Ovary (tissue), 9 donors: ENCODE data around the gene SNX10. TPM values are rescaled to one million over a fixed set of nuclear protein-coding genes. Genes with fewer than 3 reads are reported as not detected.

ENCODE experiments used
- DNase-seq, 5 donors: peaks; one replicate each; pipeline ENCODE4 v3.0.0-alpha.2; 2019 to 2020
- H3K27ac ChIP-seq, 2 donors: fragments of 200-600 bp; one replicate each; pipeline versions ENCODE4 v1.5.1 to v1.8.0; 2019 to 2022
- H3K27me3 ChIP-seq: fragments of 200-600 bp; one replicate; pipeline ENCODE4 v1.8.0; 2022
- H3K36me3 ChIP-seq: fragments of 200-600 bp; sonication (generic); one replicate; pipeline ENCODE4 v1.5.1; 2019
- H3K4me1 ChIP-seq: one replicate; pipeline ENCODE4 v1.8.1; 2013; ENCODE audit warnings: mild to moderate bottlenecking, moderate library complexity; ENCODE audit not compliant: insufficient read depth
- H3K4me3 ChIP-seq: fragments of 200-600 bp; sonication (generic); one replicate; pipeline ENCODE4 v1.5.1; 2017
- H3K9me3 ChIP-seq, 2 donors: fragments of 200-600 bp in 1 of 2; sonication (generic) in 1 of 2; one replicate each; pipeline versions ENCODE4 v1.5.1 to v1.8.1; 2013 to 2019; ENCODE audit warnings: mild to moderate bottlenecking in 1 of 2, moderate library complexity in 1 of 2
- CTCF ChIP-seq, 3 donors: fragments of 450-650 bp in 2 of 3; fragments of 200-600 bp in 1 of 3; IDR thresholded peaks; one replicate each; pipeline versions ENCODE4 v1.5.1 to v1.8.0; 2016 to 2022; ENCODE audit warnings: antibody characterized with exemption in 3 of 3, mild to moderate bottlenecking in 1 of 3
- EP300 ChIP-seq: sonication (generic); formaldehyde crosslinking; IDR thresholded peaks from one replicate; pipeline ENCODE4 v1.6.1; 2017; ENCODE audit warnings: antibody characterized with exemption
- POLR2A ChIP-seq: fragments of 450-650 bp; IDR thresholded peaks from one replicate; pipeline ENCODE4 v1.6.1; 2017; ENCODE audit warnings: antibody characterized with exemption, mild to moderate bottlenecking, moderate library complexity
- WGBS, 3 donors: extraction: QIAGEN DNeasy Blood & Tissue Kit in 1 of 3; methylation state at CpG; one replicate each; pipeline versions ENCODE4 v1.1.5 to v1.1.7; 2013 to 2017; 5-methylcytosine and 5-hydroxymethylcytosine counted together
- intact Hi-C, 4 donors: fragments of 100-400 bp; cut with DNase I; formaldehyde crosslinking; loops; one replicate each; pipeline versions ENCODE4 v1.11.0 to v1.15.1; 2022 to 2023
- polyA plus RNA-seq, 2 donors: library from polyadenylated mRNA; stranded (reverse); fragments of 200-250 nt in 1 of 2; fragments of 350-450 nt in 1 of 2; fragmentation: Illumina TruSeq in 1 of 2; extraction: RNeasy Lipid Tissue Mini Kit (QIAGEN cat#74804) in 1 of 2; gene quantifications; one replicate each; pipeline ENCODE4 v1.2.3, GENCODE V29; 2013 to 2014
- total RNA-seq, 7 donors: library from RNA; depleted of rRNA in 2 of 7; stranded (reverse); fragments of >200 nt in 2 of 7; fragmentation: NEBNext Ultra II Directional in 3 of 7; extraction: Animal tissue kit (Norgen Biotek cat#: 25700) in 3 of 7; gene quantifications; one replicate each; pipeline versions ENCODE4 v1.1.0 to v1.2.4, GENCODE V29; 2016 to 2023
- donor health status: DM: no; HTN: no; CAD: no; lungs with moderate emphysema.
- donor health status: DM: no; HTN: no; CAD: no.
- donor health status: Bipolar disorder and iron deficiency.
- donor health status: DM: yes; HTN: yes; CAD: no.
- donor health status: DM: no; HTN: no; CAD: no.
- donor health status: DM: yes; HTN: yes; CAD: no.

The SNX10 gene
- total and polyA plus RNA-seq, 9 donors: 1.1 to 6.4 (median 2.0) TPM

DNA sequence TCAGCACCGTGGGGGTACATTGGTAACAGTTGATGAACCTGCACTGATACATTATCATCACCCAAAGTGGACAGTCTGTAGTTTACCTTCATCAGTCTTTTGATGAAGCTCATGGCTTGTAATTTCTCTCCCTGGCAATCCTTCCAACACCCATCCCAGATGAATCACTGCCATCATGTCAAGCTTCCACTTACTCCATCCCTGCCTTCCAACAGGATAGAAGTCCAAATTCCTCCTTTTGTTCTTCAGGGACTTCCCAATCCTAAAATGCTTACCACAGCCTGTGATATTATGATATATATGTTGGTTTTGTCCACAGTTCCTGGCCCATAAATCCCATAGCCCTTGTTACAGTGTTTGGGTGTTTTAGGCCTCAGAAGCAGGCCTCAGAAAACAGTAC, 16.1 kb downstream of the SNX10 start:
- Histone ChIP-seq H3K9me3 (no peaks in the 10 kb centered on the region), H3K4me3 (no peak overlapping the region), H3K4me1 (no peaks in the 10 kb centered on the region), H3K27me3 (no peaks in the 10 kb centered on the region), H3K36me3 (no peaks in the 10 kb centered on the region), H3K27ac (no peak overlapping the region)
- intact Hi-C loops: no loop called here
- no peak for TF ChIP-seq CTCF (IDR thresholded peaks at IDR 0.05)
- no peak for TF ChIP-seq POLR2A
- TF ChIP-seq EP300: no peak
- DNase-seq: no peak
- WGBS, 3 donors: 84 to 94% (median 86%) methylated on average over 1 of the region's 1 CpG

DNA sequence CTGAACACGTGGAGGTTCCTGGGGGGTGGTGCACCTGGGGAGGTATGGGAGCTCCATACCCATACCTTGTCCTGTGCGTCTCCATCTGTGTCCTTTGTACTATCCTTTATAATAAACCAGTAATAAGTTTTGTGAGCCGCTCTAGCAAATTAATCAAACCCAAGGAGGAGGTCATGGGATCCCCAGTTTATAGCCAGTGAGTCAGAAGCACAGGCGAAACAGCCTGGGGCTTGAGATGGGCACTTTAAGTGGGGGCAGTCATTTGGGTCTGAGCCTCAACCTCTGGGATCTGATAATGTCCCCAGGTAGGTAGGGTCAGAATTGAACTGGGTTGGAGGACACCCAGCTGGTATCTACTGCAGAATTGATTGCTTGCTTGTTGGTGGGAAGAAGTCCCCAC, 16.9 kb downstream of the SNX10 start:
- TF ChIP-seq POLR2A (no peak), EP300 (no peak), CTCF (IDR thresholded peaks at IDR 0.05) (no peak)
- Histone ChIP-seq H3K36me3 (no peaks in the 10 kb centered on the region), H3K4me3 (no peak overlapping the region), H3K27ac (no peak overlapping the region), H3K9me3 (no peaks in the 10 kb centered on the region), H3K27me3 (no peaks in the 10 kb centered on the region), H3K4me1 (no peaks in the 10 kb centered on the region)
- intact Hi-C loops: no loop called here
- no peak for DNase-seq
- 92 to 97% (median 96%) methylated on average over 4 of the region's 4 CpGs for WGBS, 3 donors

- H3K4me3 ChIP-seq: no peak overlapping the region
- H3K27me3 ChIP-seq: no peaks in the 10 kb centered on the region
- H3K27ac ChIP-seq: no peak overlapping the region
- DNase-seq: no peak
- TF ChIP-seq EP300 (no peak), POLR2A (no peak), CTCF (IDR thresholded peaks at IDR 0.05) (no peak)
- H3K36me3 ChIP-seq: no peaks in the 10 kb centered on the region
- intact Hi-C loops: no loop called here
- no peaks in the 10 kb centered on the region for H3K9me3 ChIP-seq
- H3K4me1 ChIP-seq: no peaks in the 10 kb centered on the region
- 78 to 91% (median 86%) methylated on average over 5 of the region's 5 CpGs for WGBS, 3 donors
Measured at GRCh38 chr7:26309089-26309488, 17.4 kb downstream of the SNX10 start.

- Histone ChIP-seq H3K9me3 (no peaks in the 10 kb centered on the region), H3K4me3 (no peak overlapping the region), H3K27ac (no peak overlapping the region), H3K27me3 (no peaks in the 10 kb centered on the region), H3K4me1 (no peaks in the 10 kb centered on the region), H3K36me3 (no peaks in the 10 kb centered on the region)
- 59 to 73% (median 70%) methylated on average over 4 of the region's 4 CpGs for WGBS, 3 donors
- no peak for DNase-seq
- TF ChIP-seq CTCF (IDR thresholded peaks at IDR 0.05) (no peak), POLR2A (no peak)
- intact Hi-C loops: no loop called here
Measured at GRCh38 chr7:26311798-26312197, 20.1 kb downstream of the SNX10 start.

DNA sequence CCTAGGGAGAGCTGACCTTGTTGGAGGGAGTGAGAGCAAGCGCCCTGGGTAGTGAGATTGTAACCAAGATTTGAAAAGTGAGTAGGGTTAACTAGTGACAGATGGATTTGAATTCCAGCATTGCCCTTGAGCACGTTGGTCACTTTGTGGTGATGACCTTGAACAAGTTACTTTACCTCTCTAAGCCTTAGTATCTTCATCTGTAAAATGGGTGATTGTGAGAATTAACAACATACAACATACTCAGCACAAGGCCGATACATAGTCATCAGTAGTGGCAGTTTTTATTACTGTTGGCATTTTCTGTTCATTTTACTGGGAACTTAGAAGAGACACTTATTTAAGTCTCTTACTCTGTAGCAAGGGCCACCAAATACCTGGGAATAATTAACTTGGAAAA, 25.5 kb downstream of the SNX10 start:
- no peak for DNase-seq
- TF ChIP-seq EP300: no peak
- no peak for TF ChIP-seq CTCF (IDR thresholded peaks at IDR 0.05)
- TF ChIP-seq POLR2A: no peak
- Histone ChIP-seq H3K9me3 (no peaks in the 10 kb centered on the region), H3K4me1 (no peaks in the 10 kb centered on the region), H3K4me3 (no peak overlapping the region), H3K36me3 (no peaks in the 10 kb centered on the region), H3K27me3 (no peaks in the 10 kb centered on the region), H3K27ac (no peak overlapping the region)
- WGBS, 3 donors: 74 to 87% (median 77%) methylated on average over 3 of the region's 3 CpGs
- intact Hi-C loops: no loop called here
